Measurements from ENCODE around the gene KLF11. TPM values are rescaled to one million over a fixed set of nuclear protein-coding genes. Genes with fewer than 3 reads are reported as not detected.
"Not testable (repeated sequence)": the region's sequence is repeated elsewhere in the genome, so short reads cannot be mapped to it uniquely, and the experiment has no call there.

The KLF11 gene
- total RNA-seq, 2 experiments from 2014 or later = 7.2 to 8.6 TPM

DNA sequence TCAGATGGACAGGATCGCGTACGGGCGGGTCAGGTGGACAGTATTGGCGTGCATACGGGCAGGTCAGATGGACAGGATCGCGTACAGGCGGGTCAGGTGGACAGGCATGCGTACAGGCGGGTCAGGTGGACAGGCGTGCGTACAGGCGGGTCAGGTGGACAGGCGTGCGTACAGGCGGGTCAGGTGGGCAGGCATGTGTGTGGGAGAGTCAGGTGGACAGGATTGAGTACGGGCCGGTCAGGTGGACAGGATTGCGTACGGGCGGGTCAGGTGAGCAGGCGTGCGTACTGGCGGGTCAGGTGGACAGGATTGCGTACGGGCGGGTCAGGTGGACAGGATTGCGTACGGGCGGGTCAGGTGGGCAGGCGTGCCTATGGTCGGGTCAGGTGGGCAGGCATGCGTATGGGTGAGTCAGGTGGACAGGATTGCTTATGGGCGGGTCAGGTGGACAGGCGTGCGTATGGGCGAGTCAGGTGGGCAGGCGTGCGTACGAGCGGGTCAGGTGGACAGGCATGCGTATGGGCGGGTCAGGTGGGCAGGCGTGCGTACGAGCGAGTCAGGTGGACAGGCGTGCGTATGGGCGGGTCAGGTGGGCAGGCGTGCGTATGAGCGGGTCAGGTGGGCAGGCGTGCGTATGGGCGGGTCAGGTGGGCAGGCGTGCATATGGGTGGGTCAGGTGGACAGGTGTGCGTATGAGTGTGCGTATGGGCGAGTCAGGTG, 31.6 kb upstream of the KLF11 start:
- H3K4me1 Mint-ChIP-seq; H3K9me3 Mint-ChIP-seq; DNase-seq; CTCF ChIA-PET; POLR2A ChIA-PET; H3K4me3 Mint-ChIP-seq; H3K27ac Mint-ChIP-seq; H3K36me3 Mint-ChIP-seq (ENCODE audit: low read depth): not testable (repeated sequence)
- peaks cover 13% of the 10 kb centered on the region for H3K27me3 Mint-ChIP-seq

DNA sequence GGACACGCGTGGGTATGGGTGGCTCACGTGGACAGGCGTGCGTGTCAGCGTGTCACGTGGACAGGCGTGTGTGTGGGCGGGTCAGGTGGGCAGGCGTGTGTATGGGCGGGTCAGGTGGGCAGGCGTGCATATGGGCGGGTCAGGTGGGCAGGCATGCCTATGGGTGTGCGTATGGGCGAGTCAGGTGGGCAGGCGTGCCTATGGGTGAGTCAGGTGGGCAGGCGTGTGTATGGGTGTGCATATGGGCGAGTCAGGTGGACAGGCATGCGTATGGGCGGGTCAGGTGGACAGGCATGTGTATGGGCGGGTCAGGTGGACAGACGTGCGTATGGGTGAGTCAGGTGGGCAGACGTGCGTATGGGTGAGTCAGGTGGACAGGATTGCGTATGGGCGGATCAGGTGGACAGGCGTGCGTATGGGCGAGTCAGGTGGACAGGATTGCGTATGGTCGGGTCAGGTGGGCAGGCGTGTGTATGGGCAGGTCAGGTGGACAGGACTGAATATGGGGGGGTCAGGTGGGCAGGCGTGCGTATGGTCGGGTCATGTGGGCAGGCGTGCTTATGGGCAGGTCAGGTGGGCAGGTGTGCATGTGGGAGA, 30.9 kb upstream of the KLF11 start:
- CTCF ChIA-PET; DNase-seq; H3K4me3 Mint-ChIP-seq; H3K36me3 Mint-ChIP-seq (ENCODE audit: low read depth); H3K9me3 Mint-ChIP-seq; H3K4me1 Mint-ChIP-seq; H3K27ac Mint-ChIP-seq; POLR2A ChIA-PET: not testable (repeated sequence)
- peaks cover 10% of the 10 kb centered on the region for H3K27me3 Mint-ChIP-seq

DNA sequence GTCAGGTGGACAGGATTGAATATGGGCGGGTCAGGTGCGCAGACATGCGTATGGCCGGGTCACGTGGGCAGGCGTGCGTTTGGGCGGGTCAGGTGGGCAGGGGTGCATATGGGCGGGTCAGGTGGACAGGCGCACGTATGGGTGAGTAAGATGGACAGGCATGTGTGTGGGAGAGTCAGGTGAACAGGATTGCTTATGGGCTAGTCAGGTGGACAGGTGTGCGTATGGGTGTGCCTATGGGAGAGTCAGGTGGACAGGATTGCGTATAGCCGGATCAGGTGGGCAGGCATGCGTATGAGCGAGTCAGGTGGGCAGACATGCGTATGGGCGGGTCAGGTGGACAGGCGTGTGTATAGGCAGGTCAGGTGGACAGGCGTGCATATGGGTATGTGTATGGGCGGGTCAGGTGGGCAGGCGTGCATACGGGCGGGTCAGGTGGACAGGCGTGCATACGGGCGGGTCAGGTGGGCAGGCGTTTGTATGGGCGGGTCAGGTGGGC, 30.3 kb upstream of the KLF11 start:
- Mint-ChIP-seq H3K9me3 (peaks cover 3% of the 10 kb centered on the region), H3K27ac (no peak overlapping the region), H3K4me1 (no peaks in the 10 kb centered on the region), H3K4me3 (no peak overlapping the region), H3K27me3 (peaks cover 8% of the 10 kb centered on the region), H3K36me3 (ENCODE audit: low read depth) (no peaks in the 10 kb centered on the region)
- DNase-seq = no peak
- POLR2A ChIA-PET = no interaction called here
- CTCF ChIA-PET = no interaction called here

DNA sequence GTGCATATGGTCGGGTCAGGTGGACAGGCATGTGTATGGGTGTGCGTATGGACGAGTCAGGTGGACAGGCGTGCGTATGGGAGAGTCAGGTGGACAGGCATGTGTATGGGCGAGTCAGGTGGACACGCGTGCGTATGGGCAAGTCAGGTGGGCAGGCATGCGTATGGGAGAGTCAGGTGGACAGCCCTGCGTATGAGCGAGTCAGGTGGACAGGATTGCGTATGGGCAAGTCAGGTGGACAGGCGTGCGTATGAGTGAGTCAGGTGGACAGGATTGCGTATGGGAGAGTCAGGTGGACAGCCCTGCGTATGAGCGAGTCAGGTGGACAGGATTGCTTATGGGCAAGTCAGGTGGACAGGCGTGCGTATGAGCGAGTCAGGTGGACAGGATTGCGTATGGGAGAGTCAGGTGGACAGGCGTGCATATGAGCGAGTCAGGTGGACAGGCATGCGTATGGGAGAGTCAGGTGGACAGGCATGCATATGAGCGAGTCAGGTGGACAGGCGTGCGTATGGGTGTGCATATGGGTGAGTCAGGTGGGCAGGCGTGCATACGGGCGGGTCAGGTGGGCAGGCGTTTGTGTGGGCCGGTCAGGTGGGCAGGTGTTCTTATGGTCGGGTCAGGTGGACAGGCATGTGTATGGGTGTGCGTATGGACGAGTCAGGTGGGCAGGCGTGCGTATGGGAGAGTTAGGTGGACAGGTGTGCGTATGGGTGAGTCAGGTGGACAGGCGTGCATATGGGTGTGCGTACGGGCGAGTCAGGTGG, 29.5 kb upstream of the KLF11 start:
- H3K27ac Mint-ChIP-seq; H3K36me3 Mint-ChIP-seq (ENCODE audit: low read depth); H3K9me3 Mint-ChIP-seq; H3K4me3 Mint-ChIP-seq; H3K27me3 Mint-ChIP-seq; POLR2A ChIA-PET; CTCF ChIA-PET; H3K4me1 Mint-ChIP-seq; DNase-seq: not testable (repeated sequence)

DNA sequence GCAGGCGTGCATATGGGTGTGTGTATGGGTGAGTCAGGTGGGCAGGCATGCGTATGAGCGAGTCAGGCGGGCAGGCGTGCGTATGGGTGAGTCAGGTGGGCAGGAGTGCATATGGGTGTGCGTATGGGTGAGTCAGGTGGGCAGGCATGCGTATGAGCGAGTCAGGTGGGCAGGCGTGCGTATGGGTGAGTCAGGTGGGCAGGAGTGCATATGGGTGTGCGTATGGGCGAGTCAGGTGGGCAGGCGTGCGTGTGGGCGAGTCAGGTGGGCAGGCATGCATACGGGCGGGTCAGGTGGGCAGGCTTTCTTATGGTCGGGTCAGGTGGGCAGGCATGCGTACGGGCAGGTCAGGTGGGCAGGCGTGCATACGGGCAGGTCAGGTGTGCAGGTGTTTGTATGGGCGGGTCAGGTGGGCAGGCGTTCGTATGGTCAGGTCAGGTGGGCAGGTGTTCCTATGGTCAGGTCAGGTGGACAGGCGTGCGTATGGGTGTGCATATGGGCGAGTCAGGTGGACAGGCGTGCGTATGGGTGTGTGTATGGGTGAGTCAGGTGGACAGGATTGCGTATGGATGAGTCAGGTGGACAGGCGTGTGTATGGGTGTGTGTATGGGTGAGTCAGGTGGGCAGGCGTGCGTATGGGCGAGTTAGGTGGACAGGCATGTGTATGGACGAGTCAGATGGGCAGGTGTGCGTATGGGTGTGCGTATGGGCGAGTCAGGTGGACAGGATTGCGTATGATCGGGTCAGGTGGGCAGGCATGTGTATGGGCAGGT, 28.7 kb upstream of the KLF11 start:
- no peak overlapping the region for H3K27ac Mint-ChIP-seq
- ChIA-PET POLR2A (no interaction called here), CTCF (no interaction called here)
- peaks cover 3% of the 10 kb centered on the region for H3K9me3 Mint-ChIP-seq
- no peak for DNase-seq
- H3K4me1 Mint-ChIP-seq = no peaks in the 10 kb centered on the region
- no peak overlapping the region for H3K4me3 Mint-ChIP-seq
- H3K27me3 Mint-ChIP-seq = peaks cover 10% of the 10 kb centered on the region
- H3K36me3 Mint-ChIP-seq (ENCODE audit: low read depth) = no peaks in the 10 kb centered on the region

DNA sequence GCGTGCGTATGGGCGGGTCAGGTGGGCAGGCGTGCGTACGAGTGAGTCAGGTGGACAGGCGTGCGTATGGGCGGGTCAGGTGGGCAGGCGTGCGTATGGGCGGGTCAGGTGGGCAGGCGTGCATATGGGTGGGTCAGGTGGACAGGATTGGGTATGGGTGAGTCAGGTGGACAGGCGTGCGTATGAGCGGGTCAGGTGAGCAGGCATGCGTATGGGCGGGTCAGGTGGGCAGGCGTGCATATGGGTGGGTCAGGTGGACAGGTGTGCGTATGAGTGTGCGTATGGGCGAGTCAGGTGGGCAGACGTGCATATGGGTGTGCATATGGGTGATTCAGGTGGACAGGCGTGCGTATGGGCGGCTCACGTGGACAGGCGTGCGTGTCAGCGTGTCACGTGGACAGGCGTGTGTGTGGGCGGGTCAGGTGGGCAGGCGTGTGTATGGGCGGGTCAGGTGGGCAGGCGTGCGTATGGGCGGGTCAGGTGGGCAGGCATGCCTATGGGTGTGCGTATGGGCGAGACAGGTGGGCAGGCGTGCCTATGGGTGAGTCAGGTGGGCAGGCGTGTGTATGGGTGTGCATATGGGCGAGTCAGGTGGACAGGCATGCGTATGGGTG, 27.9 kb upstream of the KLF11 start:
- DNase-seq; H3K9me3 Mint-ChIP-seq; CTCF ChIA-PET; H3K36me3 Mint-ChIP-seq (ENCODE audit: low read depth); H3K4me3 Mint-ChIP-seq; H3K27ac Mint-ChIP-seq; H3K4me1 Mint-ChIP-seq; POLR2A ChIA-PET: not testable (repeated sequence)
- H3K27me3 Mint-ChIP-seq = peaks cover 10% of the 10 kb centered on the region

DNA sequence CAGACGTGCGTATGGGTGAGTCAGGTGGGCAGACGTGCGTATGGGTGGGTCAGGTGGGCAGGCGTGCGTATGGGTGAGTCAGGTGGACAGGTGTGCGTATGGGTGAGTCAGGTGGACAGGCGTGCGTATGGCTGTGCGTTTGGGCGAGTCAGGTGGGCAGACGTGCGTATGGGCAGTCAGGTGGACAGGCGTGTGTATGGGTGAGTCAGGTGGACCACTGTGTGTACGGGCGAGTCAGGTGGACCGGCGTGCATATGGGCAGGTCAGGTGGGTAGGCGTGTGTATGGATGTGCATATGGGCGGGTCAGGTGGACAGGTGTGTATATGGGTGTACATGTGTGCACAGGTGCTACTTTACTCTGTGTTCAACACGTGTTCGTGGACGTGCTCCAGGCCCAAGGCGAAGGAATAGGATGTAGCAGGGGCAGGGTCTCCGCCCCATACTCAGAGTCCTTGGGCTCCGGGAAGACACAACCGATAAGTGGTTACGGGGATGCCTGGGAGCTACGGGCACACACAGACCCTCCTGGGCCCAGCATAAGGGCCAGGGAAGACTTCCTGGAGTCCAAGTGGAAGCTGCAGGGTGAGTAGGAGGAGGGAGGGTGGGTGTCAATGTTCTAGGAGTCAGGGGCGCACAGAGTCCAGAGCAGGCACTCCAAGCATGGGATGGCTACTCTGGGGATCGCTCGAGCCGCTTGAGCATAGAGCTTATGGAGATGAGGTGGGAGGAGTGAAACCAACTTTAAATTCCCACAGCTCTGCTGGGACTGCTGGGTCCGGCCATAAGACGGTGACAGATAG, 27.1 kb upstream of the KLF11 start:
- Mint-ChIP-seq H3K4me1 (no peaks in the 10 kb centered on the region), H3K27me3 (peaks cover 10% of the 10 kb centered on the region), H3K36me3 (ENCODE audit: low read depth) (no peaks in the 10 kb centered on the region), H3K4me3 (no peak overlapping the region), H3K9me3 (peaks cover 3% of the 10 kb centered on the region), H3K27ac (no peak overlapping the region)
- ChIA-PET CTCF (interaction anchor here (0.6 to 1.3 kb wide), 6 partner anchors 8 to 138 kb away, joined by 3 read pairs; no protein-coding TSS in a partner anchor), POLR2A (no interaction called here)
- DNase-seq = no peak

DNA sequence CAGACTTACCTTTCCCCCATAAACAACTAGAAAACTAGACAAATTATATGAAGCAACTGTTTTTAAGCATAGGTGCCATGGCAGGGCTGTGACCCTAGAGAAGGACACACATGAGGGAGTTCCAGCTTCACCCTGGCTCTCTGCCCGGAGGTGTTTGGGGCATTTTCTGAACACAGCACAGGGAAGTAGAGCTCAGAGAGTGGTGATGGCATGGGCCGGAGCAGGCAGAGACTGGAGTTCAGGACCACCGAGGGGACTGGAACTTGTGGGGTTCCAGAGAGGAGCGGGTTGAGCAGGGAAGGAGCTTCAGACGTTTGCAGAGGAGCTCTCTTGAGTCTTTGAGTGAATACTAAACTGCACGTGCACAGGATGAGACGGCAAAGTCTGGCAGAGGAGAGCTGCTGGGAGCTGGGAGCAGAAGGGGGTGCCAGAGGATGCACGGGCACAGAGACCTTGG, 26.5 kb upstream of the KLF11 start:
- DNase-seq = no peak
- Mint-ChIP-seq H3K9me3 (peaks cover 3% of the 10 kb centered on the region), H3K27me3 (peaks cover 10% of the 10 kb centered on the region), H3K27ac (no peak overlapping the region), H3K4me3 (no peak overlapping the region), H3K36me3 (ENCODE audit: low read depth) (no peaks in the 10 kb centered on the region), H3K4me1 (no peaks in the 10 kb centered on the region)
- POLR2A ChIA-PET = no interaction called here
- CTCF ChIA-PET = interaction anchor here (0.6 to 1.3 kb wide), 6 partner anchors 9 to 137 kb away, joined by 3 read pairs; no protein-coding TSS in a partner anchor

DNA sequence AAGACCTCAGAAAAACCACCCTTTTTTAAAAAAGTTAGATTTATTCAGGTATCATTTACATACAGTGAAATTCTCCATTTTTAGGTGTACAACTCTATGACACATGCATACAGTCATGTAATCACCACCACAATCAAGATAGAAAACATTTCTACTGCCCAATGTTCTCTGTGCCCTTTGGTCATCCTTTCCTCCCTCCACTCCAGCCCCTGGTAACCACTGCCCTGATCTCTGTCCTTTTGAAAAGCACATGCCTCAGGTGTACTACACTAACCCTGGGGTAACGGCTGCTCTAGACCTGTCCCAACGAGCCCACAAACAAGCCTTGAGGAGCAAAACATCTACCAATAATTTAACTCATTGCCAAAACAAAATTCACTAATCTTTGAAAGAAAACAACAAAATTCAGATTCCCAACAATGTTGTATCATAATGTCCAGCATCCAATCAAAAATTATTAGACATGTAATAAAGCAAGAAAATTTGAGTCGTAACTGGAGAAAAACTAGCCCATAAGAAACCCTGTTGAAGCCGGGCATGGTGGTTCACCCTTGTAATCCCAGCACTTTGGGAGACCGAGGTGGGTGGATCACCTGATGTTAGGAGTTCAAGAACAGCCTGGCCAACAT, 25.9 kb upstream of the KLF11 start:
- no peak overlapping the region for H3K27ac Mint-ChIP-seq
- no peak overlapping the region for H3K4me3 Mint-ChIP-seq
- POLR2A ChIA-PET = no interaction called here
- DNase-seq = no peak
- H3K9me3 Mint-ChIP-seq = peaks cover 3% of the 10 kb centered on the region
- CTCF ChIA-PET = interaction anchor here (0.7 to 1.5 kb wide), 5 partner anchors 8 to 32 kb away, joined by 3 to 9 read pairs (median 3); partner anchors contain the start of gene KLF11
- no peaks in the 10 kb centered on the region for H3K36me3 Mint-ChIP-seq (ENCODE audit: low read depth)
- H3K4me1 Mint-ChIP-seq = no peaks in the 10 kb centered on the region
- H3K27me3 Mint-ChIP-seq = peaks cover 10% of the 10 kb centered on the region

DNA sequence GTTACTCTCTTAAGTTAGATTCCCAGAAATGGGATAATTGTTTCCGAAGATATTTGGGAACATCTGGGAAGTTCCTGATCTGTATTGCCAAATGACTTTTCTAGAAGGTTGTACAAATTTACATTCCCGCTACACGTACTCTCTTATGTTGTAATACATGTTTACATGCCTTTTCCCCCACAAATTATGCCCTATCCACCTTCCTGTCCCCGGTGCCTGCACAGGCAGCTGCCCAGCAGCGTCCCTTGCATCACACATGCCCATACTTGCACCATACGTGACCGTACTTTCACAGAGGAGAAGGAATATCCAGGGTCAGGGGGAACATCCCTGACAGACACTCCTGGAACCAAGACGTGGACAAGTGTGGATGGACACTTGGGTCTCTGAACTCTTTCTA, 24.2 kb upstream of the KLF11 start:
- H3K36me3 Mint-ChIP-seq (ENCODE audit: low read depth) = no peaks in the 10 kb centered on the region
- CTCF ChIA-PET = interaction anchor here (1.5 to 1.6 kb wide), 2 partner anchors 14 to 24 kb away, joined by 7 to 9 read pairs; partner anchors contain the start of gene KLF11
- H3K27me3 Mint-ChIP-seq = peaks cover 10% of the 10 kb centered on the region
- POLR2A ChIA-PET = no interaction called here
- no peak overlapping the region for H3K4me3 Mint-ChIP-seq
- H3K27ac Mint-ChIP-seq = no peak overlapping the region
- H3K4me1 Mint-ChIP-seq = no peaks in the 10 kb centered on the region
- no peak for DNase-seq
- H3K9me3 Mint-ChIP-seq = peaks cover 3% of the 10 kb centered on the region

DNA sequence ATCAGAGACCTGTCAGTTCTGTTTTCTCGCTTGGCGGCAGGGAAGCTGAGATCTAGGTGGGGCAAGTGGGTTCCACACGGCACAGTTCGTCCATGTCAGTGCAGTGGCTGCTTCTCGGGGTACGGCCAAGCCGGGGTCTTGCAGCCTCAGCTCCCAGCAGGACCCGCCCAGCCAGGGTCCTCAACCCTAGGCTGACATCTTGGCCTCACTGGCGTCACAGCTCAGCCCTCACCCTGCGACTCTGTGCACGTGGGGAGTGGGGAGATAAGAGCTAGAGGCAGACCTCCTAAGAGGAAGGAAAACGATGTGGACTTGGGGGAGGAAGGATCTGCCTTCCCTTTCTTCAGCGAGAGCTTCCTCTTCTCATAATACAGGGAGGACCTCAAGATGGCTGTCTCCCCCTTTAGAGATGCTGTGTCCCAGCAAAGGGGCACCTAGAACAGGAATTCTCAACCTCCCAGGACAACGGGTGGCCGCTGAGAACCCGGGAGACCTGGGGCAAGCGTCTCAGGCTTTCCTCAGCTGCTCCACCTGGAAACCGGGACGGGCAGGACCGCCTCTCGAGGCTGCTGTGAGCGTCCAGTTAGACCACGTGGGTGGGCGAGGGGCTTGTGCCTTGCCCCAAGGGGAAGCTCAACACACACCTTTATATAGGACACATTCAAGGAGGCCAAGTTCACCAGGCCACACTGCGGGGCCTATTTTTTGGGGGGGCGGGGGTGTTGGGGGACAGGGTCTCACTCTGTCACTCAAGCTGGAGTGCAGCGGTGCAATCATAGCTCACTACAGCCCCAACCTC, 23.5 kb upstream of the KLF11 start:
- Mint-ChIP-seq H3K27me3 (peaks cover 10% of the 10 kb centered on the region), H3K36me3 (ENCODE audit: low read depth) (no peaks in the 10 kb centered on the region)

More for the DNA sequence above, 23.5 kb upstream of the KLF11 start:
- CTCF ChIA-PET = interaction anchor here (0.5 to 1.6 kb wide), 3 partner anchors 10 to 97 kb away, joined by 3 to 7 read pairs (median 5); no protein-coding TSS in a partner anchor
- H3K9me3 Mint-ChIP-seq = peaks cover 3% of the 10 kb centered on the region
- no peak overlapping the region for H3K4me3 Mint-ChIP-seq
- H3K27ac Mint-ChIP-seq = no peak overlapping the region
- H3K4me1 Mint-ChIP-seq = no peaks in the 10 kb centered on the region
- no peak for DNase-seq
- POLR2A ChIA-PET = no interaction called here
